GM18526 (cell line): Measurements from ENCODE around the gene LIME1.

Experiments used
- POLR2A ChIP-seq: IDR thresholded peaks from 3 replicates; pipeline ENCODE4 v1.6.1; 2011; ENCODE audit not compliant: insufficient read length; ENCODE audit errors: extremely low read depth

Gene LIME1

DNA sequence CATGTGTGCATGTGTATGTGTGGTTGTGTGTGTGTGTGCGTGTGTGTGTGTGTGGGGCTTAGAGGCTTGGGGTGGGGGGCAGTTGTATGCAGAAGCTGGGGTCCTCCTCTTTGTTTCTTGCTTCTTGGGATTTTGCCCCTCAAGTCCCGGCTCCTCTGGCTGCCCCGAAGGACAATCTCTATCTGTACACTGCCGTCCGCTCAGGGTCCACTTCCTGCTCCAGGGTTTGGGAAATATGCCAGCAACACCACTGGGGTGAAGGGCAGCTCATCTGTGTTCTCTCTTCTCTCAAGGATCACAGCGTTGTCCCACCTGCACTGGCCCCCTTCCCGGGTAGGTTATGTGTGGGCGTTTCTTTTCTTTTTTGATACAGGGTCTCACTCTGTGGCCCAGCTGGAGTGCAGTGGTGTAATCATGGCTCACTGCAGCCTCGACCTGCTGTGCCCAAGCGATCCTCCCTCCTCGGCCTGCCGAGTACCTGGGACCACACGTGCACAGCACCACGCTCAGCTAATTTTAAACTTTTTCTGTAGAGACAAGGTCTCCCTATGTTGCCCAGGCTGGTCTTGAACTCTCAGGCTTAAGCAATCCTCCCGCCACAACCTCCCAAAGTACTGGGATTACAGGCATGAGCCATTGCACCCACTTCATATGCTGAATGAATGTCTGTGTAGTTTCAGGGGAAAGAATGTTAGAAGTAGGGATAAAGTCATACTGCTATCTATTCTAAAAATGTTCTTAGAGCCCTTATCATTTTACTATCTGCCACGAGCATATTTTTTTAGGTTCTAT lies 28.8 kb downstream of the LIME1 start:
- no peak for TF ChIP-seq POLR2A

DNA sequence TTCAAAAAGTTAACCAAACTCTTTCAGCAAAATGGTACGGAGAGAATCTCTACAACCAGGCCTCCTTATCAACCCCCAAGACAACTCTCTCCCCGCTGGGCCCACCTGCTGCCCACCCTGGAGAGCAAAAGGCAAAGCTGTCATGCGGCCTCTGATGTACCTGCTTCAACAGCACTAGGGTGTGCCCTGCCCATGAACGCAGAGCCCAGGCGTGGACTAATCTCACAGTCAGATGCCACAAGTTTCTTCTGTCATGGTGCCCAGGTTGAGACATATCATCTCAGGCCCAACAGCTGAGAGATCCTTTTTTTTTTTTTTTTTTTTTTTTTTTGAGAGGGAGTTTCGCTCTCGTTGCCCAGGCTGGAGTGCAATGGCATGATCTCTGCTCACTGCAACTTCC lies 29.4 kb downstream of the LIME1 start:
- no peak for TF ChIP-seq POLR2A

DNA sequence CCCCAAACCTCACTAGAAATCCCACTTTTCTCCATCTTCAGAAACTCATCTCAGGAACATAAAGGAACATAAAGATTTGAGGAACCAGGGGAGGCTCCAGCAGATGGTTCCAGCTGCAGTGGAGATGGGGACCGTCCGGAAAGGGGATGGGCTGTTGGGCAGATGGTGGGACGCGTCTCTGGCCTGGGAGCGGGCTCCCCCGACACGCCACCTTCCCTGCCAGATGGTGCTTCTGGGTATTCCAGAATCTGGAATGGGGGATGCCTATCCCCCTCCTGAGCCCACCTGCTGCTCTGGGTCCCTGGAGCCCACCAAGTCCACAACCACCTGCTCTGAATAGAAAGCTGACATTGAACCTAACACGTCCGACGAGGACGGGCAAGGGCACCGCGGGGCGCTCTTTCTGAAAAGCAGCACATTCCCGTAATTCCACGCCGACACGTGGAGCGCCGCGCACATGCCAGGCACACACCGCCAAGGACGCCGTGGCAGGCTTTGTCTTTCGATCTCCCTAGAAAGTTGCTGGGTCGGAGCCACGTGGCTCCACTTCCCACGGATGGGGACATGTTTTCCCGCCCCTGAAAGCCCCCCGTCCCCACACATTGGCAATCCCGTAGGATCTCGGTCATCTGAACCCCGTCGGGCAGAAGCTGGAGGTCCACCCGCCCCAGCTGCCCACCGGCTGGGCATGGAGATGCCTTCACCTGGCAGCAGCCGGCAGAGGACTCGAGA lies 30.4 kb downstream of the LIME1 start:
- no peak for TF ChIP-seq POLR2A

DNA sequence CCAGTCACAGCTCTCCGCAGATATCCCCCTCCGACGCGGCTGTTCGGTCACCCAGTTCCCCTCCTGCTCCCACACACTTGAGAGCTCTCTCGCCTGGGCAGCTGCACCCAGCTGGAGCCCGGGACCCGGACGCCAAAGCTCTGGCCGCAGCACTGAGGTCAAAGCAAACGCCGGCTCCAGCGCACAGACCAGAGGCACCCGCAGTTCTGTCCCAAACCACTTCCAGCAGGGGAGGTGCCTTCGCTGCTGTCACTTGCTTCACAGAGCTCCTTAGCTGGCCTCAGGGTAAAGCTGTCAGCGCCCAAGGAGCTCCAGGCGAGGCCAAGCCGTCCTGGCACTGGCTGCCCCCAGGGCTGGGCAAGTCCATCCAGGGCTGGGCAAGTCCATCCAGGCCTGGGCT lies 31.0 kb downstream of the LIME1 start:
- no peak for TF ChIP-seq POLR2A

DNA sequence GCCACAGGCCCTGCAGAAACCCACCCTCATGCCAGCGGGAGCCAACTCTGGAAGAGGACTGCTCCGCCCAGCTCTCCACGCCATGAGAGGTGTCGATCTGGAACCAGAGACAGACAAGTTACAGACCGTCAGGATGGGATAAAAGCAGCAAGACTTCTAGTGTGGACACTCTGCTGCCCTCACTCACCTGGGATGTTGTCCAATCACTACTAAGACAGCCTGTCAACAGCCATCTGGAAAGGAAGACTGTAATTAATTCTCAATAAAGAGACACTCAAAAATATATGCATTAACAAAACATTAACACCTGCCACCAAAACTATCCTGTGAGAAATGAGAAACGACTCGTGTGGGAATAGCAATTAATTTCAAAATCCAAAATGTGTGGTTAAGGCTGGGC lies 31.4 kb downstream of the LIME1 start:
- TF ChIP-seq POLR2A = no peak

DNA sequence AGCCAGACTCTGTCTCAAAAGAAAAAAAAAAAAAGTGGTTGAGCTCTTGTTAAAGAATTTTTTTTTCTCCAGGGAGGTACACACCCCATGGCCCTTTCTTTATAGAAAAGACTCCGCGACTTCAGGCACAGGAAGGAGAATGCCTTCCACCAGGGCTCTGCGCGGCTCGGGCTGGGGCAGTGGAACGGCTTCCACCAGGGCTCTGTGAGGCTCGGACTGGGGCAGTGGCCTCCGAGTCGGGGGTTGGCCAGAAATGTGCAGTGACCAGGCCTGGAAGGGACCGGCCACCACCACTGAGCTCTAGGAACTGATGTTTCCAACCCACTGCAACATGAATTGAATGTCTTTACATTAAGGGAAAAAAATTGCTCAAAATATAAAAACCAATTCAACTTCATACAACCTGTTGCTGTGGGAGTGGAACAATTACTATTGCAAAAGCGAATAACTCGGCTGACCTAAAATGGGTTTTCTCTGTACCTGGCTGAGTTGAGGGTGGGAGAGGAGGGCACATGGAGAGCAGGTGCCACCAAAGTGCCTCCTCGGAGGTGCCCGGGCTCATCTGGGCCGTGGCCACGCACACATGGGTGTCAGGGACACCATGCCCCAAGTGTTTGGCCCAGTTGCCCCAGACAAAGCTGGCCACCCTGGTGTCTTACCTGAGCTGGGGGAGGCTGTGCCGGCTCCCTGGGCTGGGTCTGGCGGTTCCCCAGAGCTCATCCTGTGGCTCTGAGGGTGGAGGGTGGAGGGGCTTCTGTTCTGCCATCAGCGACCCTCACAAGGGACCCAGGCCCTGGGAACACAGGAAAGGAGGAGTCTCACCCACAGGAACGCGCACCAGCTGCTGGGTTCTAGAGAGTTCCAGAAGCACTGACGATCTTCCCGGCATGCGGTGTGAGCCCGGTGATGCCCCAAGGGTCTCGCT lies 32.4 kb downstream of the LIME1 start:
- no peak for TF ChIP-seq POLR2A

DNA sequence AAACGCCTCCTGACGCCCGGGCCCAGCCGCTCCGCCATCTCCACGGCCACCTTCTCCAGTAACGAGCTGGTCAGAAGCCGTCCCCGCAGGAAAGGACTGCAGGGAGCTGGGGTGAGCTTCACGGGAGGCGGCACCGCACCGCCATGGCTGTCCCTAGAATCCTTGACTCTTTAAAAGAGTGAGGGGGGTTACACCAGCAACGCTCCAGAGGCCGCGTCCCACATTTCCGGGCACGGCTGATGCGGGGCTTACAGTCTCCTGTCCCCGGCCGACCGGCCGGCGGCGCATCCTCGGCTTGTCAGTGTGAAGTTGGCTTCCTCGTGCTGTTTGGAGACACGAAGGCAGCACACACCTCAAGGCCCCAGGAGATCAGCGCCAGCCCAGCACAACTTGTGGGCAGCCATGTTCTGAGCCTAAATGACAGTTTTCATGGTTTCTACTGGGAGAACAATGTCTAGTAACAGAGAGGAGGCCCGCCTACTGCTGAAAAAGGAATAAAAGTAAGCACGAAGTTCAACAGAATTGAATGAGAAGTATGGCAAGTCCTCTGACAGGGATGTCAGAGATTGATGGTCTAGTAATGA lies 33.5 kb downstream of the LIME1 start:
- TF ChIP-seq POLR2A = no peak

DNA sequence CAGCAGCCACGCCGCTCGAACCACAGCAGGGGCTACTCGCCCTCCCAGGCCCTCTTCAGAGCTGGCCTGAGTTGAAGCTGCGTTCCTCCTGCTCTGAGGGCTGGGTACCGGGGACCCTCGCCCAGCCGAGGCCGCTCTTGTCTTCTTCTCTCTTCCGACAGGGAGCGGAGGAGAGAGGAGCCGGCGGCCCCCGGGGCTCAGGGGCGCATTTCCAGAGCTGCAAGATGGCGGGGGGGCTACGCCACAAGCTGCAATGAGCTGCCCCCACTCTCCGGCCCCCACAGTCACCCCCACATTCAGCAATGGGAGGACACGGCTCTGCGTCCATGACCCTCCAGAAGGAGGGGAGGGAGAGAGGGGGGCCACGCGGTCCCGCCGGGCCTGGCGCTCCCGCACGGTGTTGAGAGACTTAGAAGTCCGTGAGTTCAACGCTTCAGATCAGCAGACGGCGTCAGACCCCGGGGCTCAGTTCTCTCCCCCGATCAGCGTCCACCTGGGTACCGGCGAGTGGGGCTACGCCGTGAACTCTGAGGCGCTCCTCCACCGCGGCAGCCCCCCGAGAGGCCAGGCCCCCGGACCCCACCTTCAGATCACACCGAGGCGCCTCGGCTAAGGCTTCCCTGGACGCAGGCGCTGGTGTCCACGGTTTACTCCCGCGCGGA lies 34.7 kb downstream of the LIME1 start:
- TF ChIP-seq POLR2A = no peak

DNA sequence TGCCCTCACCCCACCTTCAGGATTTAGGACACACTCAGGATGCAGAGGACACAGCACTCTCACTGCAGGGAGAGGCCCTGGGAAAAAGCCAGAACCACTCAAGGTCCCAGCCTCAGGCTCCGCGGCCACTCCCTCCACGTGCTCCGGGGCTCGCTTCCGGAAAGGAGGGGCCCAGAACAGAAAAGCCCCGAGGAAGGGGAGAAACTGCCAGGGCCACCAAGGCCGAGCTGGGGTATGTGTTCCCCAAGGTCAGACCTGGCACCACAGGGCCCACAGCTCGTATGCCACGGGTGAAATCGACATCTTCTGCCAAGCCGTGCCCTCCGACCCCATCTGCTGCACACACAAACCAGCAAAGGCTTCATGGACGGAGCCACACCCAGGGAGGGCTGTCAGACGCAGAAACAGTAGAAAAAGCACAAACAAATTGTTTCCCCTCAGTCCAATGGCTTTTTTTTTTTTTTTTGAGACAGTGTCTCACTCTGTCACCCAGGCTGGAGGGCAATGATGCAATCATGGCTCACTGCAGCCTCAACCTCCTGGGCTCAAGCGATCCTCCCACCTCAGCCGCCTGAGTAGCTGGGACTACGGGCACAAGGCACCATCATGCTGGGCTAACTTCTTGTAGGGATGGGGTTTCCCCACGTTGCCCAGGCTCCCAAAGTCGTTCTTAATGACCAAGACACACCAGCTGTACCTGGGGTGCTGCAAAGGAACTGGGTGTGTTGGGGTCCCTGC lies 36.5 kb downstream of the LIME1 start:
- no peak for TF ChIP-seq POLR2A

DNA sequence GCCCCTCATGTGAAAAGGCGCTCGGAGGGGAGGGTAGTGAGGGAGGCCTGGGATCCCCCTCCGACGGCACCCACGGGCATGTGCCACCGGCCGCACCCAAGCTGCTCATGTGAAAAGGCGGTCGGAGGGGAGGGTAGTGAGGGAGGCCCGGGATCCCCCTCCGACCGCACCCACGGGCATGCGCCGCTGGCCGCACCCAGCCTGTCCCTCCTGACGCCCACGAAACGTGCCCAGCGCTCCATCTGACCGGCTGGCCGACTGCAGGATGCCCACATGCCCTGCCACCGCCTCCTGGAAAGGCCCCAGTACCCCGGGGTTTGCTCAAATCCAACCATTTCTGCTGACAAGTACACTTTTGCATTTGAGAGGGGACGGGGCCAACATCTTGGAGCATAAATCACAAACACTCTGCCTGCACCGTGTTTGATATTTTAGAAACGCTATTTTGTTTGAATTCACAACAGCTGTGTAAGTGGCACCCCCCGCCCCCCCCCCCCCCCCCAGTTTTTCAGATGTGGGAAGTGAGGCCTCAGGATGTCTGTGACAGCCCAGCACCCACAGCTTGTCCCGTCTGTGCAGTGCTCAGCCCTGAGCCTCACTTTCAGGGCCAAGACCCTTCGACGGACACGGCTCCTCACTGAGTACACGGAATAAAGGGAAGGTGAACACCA lies 37.2 kb downstream of the LIME1 start:
- TF ChIP-seq POLR2A = no peak

DNA sequence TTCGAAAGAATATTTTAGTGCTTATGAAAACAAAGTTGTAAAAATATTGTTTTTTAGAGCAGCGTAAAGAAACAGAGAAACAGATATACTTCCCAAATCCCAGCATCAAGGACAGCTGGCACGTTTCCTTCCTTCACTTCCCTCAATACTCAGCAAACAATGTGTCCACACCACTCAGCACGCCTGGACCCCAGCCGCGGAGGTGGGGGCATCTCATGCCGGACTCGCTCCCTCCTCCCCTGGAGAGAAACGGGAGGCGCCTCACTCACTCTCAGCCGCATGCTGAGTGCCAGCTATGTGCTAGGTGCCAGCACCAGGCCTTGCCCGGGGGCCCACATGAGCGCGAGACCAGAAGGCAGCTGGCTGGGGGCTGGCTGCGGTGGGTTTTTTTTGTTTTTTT lies 37.8 kb downstream of the LIME1 start:
- no peak for TF ChIP-seq POLR2A

DNA sequence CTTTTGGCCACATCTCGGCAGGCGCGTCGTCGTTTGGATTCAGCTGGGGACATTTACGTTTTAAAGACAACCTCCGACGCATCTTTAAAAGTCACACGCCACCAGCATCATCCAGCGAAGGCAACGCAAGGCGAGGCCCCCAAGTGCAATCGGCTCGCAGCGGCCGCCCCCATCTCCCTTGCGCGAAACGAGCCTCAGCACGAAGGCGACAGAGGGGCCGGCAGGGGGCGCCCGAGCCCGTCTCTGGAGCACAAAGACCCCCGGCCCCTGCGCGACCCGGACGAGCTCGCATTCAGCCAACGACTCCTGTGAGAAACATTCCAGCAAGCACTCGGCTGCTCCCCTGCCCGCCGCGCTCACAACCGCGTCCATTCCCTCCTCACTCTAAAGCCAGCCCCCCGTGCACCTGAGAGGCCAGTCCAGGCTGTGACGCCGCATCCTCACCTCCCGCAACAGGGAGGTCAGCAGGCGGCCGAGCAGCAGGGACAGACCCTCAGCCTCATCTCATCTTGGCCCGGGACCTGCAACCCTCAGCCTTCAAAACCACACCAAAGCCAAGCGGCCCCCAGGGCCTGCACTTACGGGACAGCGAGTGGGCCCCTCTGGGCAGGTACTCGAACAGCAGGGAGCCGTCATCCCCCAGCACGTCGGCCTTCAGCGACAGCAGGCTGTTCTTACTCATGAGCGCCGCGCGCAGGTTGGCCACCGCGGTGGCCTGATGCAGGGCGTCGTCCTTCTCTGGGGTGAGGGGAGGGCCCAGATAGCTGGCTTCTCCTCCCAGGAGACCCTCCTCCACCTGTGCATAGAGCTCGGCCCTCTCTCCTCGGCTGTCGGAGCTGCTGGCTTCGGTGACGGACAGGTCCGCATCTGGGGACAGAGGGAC lies 38.9 kb downstream of the LIME1 start:
- no peak for TF ChIP-seq POLR2A

DNA sequence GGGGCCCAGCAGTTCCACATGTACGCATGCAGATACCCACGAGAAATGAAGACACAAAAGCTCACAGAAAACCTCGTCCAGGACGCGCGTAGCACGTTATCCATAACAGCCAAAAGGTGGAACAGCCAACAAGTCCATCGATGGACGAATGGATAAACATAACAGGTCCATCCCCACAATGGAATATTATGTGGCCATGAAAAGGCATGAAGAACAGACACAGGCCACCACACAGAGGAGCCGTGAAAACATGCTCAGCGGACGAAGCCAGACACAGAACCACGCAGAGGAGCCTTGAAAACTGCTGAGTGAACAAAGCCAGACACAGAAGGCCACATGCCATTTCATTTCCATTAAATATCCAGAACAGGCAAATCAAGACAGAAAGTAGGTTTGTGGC lies 41.1 kb downstream of the LIME1 start:
- no peak for TF ChIP-seq POLR2A
